Gastrocnemius medialis (tissue), 4 donors: ENCODE data around the gene FBXO2. TPM values are rescaled to one million over a fixed set of nuclear protein-coding genes. Genes with fewer than 3 reads are reported as not detected.

Experiments used
- ATAC-seq, 2 donors: fragments of 150-250 bp; one replicate each; pipeline ENCODE4 v1.9.1; 2016
- DNase-seq, 2 donors: peaks; one replicate each; pipeline ENCODE4 v3.0.0-alpha.2; 2019
- H3K27ac ChIP-seq, 4 donors: fragments of 200-600 bp; sonication (generic); 1 replicate in 1 of 4; 2 replicates in 3 of 4; pipeline ENCODE4 v1.5.1; 2016 to 2018; ENCODE audit warnings: mild to moderate bottlenecking in 2 of 4, moderate library complexity in 1 of 4
- H3K27me3 ChIP-seq, 3 donors: fragments of 200-600 bp; sonication (generic) in 2 of 3; 1 replicate in 1 of 3; 2 replicates in 2 of 3; pipeline versions ENCODE4 v1.5.1 to v1.6.0; 2016 to 2019; ENCODE audit warnings: mild to moderate bottlenecking in 1 of 3, moderate library complexity in 1 of 3
- H3K36me3 ChIP-seq, 2 donors: fragments of 200-600 bp; sonication (generic) in 1 of 2; one replicate each; pipeline ENCODE4 v1.5.1; 2017 to 2018
- H3K4me1 ChIP-seq, 2 donors: fragments of 200-600 bp; sonication (generic) in 1 of 2; one replicate each; pipeline ENCODE4 v1.5.1; 2016 to 2017; ENCODE audit warnings: mild to moderate bottlenecking in 2 of 2
- H3K4me3 ChIP-seq, 4 donors: fragments of 200-600 bp; sonication (generic) in 3 of 4; 1 replicate in 1 of 4; 2 replicates in 3 of 4; pipeline ENCODE4 v1.5.1; 2016 to 2019; ENCODE audit warnings: mild to moderate bottlenecking in 2 of 4
- H3K9me3 ChIP-seq, 3 donors: fragments of 200-600 bp; sonication (generic) in 2 of 3; 1 replicate in 1 of 3; 2 replicates in 2 of 3; pipeline ENCODE4 v1.5.1; 2016 to 2019
- POLR2A ChIP-seq, 2 donors: fragments of 450-650 bp; IDR thresholded peaks; one replicate each; pipeline ENCODE4 v1.6.1; 2017; ENCODE audit warnings: antibody characterized with exemption in 2 of 2, mild to moderate bottlenecking in 2 of 2, moderate library complexity in 2 of 2
- in situ Hi-C, 4 donors: fragments of 200-750 bp; cut with MboI; loops; one replicate each; pipeline versions ENCODE4 v1.15.0 to v1.8.0; 2017; ENCODE audit warnings: low sequenced_read_pairs in 4 of 4
- intact Hi-C: fragments of 100-400 bp; cut with DNase I; formaldehyde crosslinking; loops from one replicate; pipeline ENCODE4 v1.15.1; 2023; ENCODE audit warnings: low total_unique reads
- total RNA-seq, 4 donors: library from RNA; depleted of rRNA; stranded (reverse); fragments of >200 nt; gene quantifications; one replicate each; pipeline versions ENCODE4 v1.1.0 to v1.2.3, GENCODE V29; 2016
- TF ChIP-seq, protein P1 (sequence below), 5 experiments: fragments of 450-650 bp in 3 of 5; fragments of 200-600 bp in 2 of 5; sonication (generic) in 2 of 5; IDR thresholded peaks in 4 of 5; conservative IDR thresholded peaks in 1 of 5; 1 replicate in 4 of 5; 2 replicates in 1 of 5; pipeline ENCODE4 v1.5.1; 2016 to 2019; ENCODE audit warnings: antibody characterized with exemption in 5 of 5, mild to moderate bottlenecking in 3 of 5, moderate library complexity in 3 of 5

The FBXO2 gene
- total RNA-seq, 4 donors from 2014 or later, result 2.0 to 20.8 (median 4.8) TPM

DNA sequence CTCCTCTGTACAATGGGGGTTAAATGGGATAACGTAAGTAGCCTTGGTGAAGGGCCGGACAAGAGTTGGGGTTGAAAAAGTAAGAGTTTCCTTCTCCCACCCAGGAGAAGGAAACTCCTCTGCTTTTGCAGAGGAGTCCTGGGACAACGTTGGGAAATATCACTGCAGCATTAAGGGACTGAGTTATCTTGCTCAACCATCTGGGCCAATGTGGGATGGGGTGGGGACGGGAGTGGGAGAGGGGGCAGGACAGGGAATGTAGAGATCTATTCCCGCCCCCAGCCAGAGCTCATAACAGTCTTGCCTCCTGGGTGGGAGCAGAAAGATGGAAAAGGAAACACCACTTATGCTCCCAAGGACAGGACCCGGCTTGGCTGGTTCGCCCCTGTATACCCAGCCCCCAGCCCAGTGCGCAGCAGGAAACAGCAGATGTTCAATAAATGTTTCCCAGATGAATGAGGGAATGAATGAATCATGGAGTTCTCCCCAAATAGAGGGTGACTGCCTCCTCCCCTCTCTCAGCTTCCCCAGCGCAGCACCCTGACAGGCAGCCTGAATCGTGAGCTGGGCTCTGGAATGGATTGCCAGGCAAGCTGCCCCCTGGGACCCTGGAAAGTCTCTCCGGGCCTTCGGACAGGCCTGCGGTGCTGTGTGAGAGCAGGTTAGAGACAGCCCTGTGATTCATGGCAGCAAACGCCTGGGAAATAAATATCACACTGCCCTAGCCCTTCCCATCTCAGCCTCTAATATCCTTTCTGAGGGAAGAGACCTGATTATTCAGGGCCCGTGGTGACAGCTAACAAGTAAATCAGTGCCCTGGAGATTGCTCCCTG lies 24.8 kb downstream of the FBXO2 start:
- ATAC-seq (no peak), DNase-seq (no peak)
- no peak overlapping the region for H3K27ac ChIP-seq
- in situ Hi-C loops (loop anchor here in 3 of 4 donors (25.0 kb wide), 4 partner anchors 292 to 592 kb away; partner anchors contain the start of gene MASP2 (in 1 of the 3)), intact Hi-C loops (no loop called here)
- H3K27me3 ChIP-seq, result peaks cover 15 to 26% (median 19%) of the 10 kb centered on the region in 3 donors
- no peaks in the 10 kb centered on the region for H3K36me3 ChIP-seq
- H3K4me3 ChIP-seq, result no peak overlapping the region
- TF ChIP-seq, protein P1, sequence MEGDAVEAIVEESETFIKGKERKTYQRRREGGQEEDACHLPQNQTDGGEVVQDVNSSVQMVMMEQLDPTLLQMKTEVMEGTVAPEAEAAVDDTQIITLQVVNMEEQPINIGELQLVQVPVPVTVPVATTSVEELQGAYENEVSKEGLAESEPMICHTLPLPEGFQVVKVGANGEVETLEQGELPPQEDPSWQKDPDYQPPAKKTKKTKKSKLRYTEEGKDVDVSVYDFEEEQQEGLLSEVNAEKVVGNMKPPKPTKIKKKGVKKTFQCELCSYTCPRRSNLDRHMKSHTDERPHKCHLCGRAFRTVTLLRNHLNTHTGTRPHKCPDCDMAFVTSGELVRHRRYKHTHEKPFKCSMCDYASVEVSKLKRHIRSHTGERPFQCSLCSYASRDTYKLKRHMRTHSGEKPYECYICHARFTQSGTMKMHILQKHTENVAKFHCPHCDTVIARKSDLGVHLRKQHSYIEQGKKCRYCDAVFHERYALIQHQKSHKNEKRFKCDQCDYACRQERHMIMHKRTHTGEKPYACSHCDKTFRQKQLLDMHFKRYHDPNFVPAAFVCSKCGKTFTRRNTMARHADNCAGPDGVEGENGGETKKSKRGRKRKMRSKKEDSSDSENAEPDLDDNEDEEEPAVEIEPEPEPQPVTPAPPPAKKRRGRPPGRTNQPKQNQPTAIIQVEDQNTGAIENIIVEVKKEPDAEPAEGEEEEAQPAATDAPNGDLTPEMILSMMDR (IDR thresholded peaks at IDR 0.05 in 4 of 5, conservative IDR thresholded peaks at IDR 0.05 in 1 of 5), result no peak
- no peak for TF ChIP-seq POLR2A (IDR thresholded peaks at IDR 0.05)
- no peaks in the 10 kb centered on the region for H3K9me3 ChIP-seq
- H3K4me1 ChIP-seq, result no peaks in the 10 kb centered on the region

DNA sequence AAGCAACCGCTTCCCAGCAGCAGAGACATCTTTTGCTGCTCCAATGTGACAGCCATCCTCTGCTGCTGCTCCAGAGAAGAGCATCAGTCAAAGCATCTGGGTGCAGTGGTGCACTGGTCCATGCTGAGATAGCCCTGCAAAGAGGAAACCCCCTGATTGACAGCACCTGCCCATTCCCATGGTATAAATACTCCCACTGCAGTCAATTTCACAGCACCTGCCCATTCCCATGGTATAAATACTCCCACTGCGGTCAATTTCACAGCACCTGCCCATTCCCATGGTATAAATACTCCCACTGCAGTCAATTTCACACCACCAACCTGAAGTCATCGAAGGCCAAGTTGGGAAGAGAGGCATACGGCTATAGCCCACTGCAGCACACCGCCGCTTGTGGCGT lies 25.5 kb downstream of the FBXO2 start:
- Histone ChIP-seq H3K27me3 (peaks cover 15 to 28% (median 21%) of the 10 kb centered on the region in 3 donors), H3K36me3 (no peaks in the 10 kb centered on the region), H3K4me3 (no peak overlapping the region), H3K27ac (no peak overlapping the region), H3K4me1 (no peaks in the 10 kb centered on the region), H3K9me3 (no peaks in the 10 kb centered on the region)
- DNase-seq (no peak), ATAC-seq (no peak)
- intact Hi-C loops, result no loop called here
- in situ Hi-C loops, result loop anchor here in 3 of 4 donors (25.0 kb wide), 4 partner anchors 291 to 591 kb away; partner anchors contain the start of gene MASP2 (in 1 of the 3)
- TF ChIP-seq, protein P1 (IDR thresholded peaks at IDR 0.05 in 4 of 5, conservative IDR thresholded peaks at IDR 0.05 in 1 of 5), result no peak

DNA sequence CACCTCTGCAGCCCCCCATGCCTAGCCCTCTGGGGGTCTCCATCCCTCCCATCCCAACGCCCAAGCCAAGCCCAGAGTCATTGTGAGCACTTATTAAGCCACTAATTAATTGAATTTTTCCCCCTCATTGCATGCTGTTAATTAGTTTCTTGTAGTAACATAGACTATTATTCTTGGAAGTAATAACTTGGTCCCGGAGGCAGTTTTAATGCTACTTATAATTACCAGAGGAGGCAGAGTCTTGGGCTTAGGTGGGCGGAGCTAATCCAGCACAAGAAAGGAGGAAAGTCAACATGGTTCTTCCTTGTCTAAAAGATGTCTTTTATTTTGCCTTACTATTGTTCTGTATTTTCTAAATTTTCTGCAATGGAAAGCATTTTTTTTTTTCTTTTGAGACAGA lies 27.7 kb downstream of the FBXO2 start:
- Histone ChIP-seq H3K27ac (no peak overlapping the region), H3K36me3 (no peaks in the 10 kb centered on the region), H3K27me3 (peaks cover 12 to 24% (median 21%) of the 10 kb centered on the region in 3 donors), H3K4me1 (no peaks in the 10 kb centered on the region), H3K4me3 (no peak overlapping the region), H3K9me3 (no peaks in the 10 kb centered on the region)
- intact Hi-C loops (no loop called here), in situ Hi-C loops (loop anchor here in 3 of 4 donors (25.0 kb wide), 4 partner anchors 289 to 589 kb away; partner anchors contain the start of gene MASP2 (in 1 of the 3))
- ATAC-seq, result no peak
- TF ChIP-seq, protein P1 (IDR thresholded peaks at IDR 0.05 in 4 of 5, conservative IDR thresholded peaks at IDR 0.05 in 1 of 5), result no peak
- TF ChIP-seq POLR2A (IDR thresholded peaks at IDR 0.05), result no peak
- no peak for DNase-seq

DNA sequence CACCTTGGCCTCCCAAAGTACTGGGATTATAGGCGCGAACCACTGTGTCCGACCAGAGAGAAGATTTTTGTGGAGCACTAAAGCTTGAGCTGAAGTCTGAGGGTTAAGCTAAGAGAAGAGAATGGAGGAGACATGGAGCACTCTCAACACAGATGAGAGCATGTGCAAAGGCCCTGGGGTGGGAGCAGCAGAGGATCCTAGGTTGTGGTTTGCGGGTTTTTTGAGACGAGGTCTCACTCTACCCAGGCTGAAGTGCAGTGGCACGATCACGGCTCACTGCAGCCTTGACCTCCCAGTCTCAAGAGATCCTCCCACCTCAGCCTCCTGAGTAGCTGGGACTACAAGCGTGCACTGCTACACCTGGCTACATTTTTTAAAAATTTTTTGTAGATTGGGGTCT lies 30.5 kb downstream of the FBXO2 start:
- no peak for TF ChIP-seq POLR2A (IDR thresholded peaks at IDR 0.05)
- TF ChIP-seq, protein P1 (IDR thresholded peaks at IDR 0.05 in 4 of 5, conservative IDR thresholded peaks at IDR 0.05 in 1 of 5), result no peak
- intact Hi-C loops, result no loop called here
- peaks cover 12 to 26% (median 25%) of the 10 kb centered on the region in 3 donors for H3K27me3 ChIP-seq

More for the DNA sequence above, 30.5 kb downstream of the FBXO2 start:
- no peak overlapping the region for H3K27ac ChIP-seq
- no peaks in the 10 kb centered on the region for H3K36me3 ChIP-seq
- H3K4me1 ChIP-seq, result no peaks in the 10 kb centered on the region
- H3K9me3 ChIP-seq, result no peaks in the 10 kb centered on the region
- in situ Hi-C loops, result no loop called here
- DNase-seq, result no peak
- no peak for ATAC-seq
- no peak overlapping the region for H3K4me3 ChIP-seq
